COLO829 (cell line): ENCODE data around the gene HOXB5.

ENCODE experiments used
- DNase-seq: peaks from one replicate; pipeline ENCODE4 v3.0.0; 2012; ENCODE audit warnings: low spot score

Gene HOXB5

DNA sequence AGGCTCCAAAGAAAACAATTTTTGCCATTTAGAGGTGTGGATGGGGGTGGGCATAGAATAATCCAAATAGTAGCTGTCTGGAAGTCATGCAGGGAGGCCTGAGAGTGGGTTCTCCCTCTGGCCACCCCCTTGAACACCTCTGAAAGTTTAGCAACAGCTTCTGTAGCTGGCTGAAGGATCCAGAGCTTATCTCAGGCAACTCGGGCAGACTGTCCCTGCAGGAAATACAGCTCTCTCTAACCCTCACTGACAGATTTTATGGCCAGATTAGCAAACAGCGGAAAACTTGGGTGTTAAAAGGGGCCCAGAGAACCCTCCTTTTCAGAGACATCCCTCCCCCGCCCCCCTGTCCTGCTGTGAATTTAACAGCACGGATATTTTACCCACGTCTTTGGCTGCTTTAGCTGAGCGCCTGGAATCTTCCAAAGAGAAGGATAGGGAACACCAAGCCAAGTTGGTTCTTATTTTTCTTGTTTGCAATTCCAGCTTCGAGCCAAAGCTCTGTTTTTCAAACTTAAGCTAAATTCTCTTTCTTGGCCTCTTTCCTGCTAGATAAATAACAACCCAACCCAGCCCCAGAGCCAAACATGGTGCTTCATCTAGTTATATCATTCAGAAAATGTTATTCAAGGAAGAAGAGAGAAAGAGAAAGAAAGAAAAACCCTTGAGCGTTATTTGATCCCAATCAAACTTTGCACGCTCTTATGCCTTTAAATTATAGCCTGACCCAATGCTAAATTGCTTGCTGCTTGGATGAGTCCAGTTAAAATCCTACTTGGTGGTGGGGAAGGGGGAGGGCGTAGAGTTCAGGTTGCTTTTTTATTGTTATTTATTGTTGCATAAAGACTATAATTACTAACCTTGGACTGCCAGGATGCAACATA lies 46.4 kb downstream of the HOXB5 start:
- no peak for DNase-seq

DNA sequence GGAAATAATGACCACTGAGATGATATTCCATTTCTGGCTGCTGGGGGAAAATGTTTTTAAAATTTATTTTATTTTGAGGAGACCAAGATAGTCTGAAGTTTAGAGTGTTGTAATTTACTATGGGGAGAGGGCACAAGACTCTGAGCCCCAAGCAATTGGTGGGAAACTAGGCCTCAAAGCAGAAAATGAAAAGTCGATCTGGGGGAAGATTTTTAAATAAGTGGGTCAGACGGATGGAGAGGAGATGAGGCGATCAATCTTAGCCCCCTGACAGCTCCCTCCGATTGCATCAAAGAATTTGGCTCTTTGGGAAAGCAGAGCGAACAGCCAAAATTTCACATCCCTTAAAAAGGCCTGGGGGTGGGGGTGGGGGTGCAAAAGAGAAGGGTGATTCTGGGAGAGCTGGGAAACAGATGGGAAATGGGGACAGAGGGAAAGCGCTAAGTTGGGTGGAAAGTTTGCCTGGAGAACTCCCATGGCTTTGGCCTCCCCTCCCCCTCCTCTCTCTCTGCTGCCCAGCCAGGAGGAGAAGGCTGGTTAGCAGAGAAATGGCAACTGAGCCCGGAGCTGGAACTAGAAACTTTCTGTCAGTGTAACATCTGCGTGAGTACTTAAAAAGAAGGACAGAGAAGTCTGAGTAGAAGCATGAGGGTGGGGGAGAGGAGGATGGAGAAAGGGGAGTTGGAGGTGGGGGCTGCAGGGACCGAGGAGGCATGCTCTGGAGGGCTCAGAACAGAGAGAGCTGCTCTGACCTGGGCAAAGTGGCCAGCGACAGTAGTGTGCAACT lies 47.2 kb downstream of the HOXB5 start:
- no peak for DNase-seq

DNA sequence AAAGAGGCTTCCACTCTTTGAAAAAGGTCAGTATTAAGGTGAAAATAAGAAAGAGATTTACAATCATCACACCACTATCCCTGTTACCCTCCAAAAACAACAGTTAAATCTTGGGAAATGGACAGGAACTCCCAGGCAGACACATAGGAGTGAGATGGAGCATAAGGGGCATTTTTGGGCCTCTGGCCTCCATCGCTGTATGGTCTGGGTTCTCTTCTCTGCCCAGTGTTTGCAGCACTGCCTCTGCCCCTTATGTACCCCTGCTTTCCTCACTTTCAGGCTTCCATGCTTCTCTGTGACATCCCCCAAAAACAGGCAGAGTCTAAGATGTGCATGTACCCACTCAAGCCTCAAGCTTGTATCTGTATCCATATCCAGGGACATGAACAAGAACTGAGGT lies 48.0 kb downstream of the HOXB5 start:
- no peak for DNase-seq

DNA sequence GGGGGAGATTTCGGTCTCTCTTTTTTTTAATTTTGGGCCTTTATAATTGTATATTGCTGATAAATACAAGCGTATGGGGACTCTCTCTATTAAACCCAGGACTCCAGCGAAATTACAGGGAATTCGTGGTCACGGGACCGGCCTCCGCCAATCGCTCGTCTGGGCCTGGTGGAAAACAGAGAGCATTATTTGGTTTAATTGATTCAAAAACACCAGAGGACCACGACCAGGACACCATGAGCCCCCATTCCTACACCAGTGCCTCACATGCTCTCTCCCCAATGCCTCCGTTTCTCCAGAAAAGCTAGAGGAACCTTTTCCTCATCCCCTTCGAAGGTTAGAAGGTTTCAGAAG lies 48.6 kb downstream of the HOXB5 start, which contains the start of gene HOXB2:
Gene HOXB2 (minus strand): TSS at position 88 of the 354 bp plus-strand sequence. CDS start 198 bp downstream, outside the sequence.
- no peak for DNase-seq

DNA sequence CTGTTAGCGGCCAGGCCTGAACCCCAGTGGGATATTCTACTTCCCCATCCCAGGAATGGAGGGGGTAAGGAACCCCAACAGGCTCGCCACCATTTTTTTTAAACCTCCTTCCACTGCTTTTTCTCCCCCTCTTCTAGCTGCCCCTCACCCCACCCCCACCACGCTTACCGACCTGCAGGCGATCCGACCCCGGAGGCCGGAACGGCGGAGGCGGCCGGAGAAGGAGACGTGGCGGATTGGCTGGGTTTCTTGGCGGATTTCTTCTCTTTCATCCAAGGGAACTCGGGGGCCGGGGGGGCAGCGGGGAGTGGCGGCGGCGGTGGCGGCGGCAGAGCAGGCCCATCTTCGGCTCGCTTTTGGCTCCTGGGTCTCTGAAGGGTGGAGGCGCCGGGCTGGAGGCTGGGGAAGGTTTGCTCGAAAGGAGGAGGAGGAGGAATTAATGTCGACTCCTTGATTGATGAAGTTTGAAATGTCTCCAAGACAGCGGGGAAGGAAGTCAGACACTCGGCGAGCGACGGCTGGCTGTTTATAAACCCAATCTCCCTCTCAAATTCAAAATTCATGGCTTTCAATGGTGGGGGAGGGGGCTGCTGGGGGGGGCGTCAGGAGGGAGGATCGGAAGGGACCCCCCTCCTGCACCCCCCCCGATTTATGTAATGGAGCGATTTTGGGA lies 49.1 kb downstream of the HOXB5 start:
- no peak for DNase-seq

DNA sequence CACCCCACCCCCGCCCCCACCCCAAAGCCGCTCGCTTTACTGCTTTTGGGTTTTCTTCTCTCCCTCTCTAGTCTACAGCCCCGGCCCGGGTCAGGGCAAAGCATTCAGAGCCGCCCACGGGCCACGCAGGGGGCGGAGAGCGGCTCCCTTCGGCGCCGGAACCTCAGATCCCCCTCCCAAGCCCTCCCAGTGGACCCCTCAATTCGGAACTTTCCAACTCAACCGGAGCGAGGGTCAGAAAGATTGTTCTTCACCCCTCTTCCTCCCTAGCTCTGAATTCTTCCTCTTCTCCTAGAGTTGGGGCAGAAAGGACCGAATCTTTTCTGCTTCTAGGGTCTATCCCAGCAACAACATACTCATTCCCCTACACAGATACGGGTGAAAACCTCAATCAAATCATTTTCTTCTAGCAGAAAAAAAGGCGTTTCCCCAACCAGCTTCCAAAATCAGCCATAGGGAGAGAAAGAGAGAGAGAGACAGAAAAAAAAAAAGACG lies 49.7 kb downstream of the HOXB5 start:
- no peak for DNase-seq

DNA sequence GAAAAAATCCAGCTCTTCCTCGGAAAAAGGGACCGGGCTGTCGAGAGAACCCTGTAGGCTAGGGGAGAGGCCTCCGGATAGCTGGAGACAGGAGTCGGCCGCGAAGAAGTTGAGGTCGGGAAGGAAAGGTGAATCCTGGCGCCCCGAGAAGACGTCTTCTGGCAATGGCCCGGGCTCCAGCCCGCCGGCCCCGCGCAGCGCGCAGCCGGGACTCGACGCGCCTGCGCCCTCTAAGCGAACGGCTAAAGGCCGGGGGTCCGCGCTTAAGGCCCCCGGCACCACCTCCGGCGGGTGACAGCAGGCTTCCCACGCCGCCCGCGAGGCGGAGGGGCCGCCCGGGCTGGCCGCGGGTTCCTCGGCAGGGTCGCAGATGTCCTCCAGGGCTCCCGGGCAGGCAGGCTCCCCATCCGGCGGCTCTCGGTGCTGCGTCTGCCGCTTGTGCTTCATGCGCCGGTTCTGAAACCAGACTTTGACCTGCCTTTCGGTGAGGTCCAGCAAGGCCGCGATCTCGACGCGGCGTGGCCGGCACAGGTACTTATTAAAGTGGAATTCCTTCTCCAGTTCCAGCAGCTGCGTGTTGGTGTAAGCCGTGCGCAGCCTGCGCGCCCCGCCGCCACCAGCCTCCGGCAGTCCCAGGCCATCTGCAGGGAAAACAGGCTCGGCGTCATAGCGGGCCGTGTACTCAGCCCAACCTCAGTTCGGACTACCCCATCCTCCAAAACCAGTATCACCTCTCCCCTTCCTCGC lies 50.3 kb downstream of the HOXB5 start:
- DNase-seq: no peak

DNA sequence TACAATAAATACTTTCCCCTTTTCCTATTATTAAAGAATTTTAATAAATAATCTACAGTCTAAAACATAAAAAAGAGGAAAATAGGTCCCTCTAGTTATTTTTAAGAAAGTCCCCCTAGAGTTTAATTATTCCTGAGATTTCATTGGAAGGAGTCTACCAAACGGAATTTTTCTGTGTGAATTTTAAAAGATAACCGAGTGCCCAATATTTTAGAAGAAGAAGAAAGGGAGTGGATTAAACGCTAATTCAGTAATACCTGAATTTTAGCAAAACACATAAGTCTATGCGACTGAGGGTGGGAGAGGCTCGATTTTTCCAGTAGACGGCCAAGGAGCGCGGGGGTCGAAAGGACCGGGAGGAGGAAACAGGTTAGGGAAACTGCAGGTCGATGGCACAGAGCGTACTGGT lies 50.9 kb downstream of the HOXB5 start:
- DNase-seq: no peak

DNA sequence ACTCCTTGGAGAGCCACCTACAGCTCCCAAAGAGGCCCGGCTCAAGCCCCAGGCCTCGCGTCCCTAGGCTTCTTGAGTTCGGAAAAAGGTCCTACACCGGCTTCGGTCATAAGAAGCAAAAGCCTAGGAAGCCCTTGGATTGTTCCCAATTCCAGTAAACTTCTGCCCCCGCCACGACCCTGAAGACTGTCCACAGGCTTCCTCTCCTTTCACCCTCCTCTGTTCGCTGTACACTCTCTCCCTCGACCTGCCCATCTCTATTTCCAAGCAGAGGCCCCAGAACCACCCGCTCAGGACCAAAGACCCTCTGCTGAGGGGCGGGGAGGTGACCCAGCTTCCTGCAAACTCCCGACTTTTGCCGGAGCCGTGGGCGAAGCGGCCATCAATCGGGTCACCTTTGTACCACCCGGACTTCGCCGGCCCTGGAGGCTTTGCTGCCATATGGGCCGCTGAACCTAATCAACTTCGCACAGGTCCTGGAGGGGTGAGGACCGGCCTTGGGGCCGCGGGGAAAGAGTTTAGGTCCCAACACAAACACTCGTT lies 51.4 kb downstream of the HOXB5 start:
- no peak for DNase-seq

DNA sequence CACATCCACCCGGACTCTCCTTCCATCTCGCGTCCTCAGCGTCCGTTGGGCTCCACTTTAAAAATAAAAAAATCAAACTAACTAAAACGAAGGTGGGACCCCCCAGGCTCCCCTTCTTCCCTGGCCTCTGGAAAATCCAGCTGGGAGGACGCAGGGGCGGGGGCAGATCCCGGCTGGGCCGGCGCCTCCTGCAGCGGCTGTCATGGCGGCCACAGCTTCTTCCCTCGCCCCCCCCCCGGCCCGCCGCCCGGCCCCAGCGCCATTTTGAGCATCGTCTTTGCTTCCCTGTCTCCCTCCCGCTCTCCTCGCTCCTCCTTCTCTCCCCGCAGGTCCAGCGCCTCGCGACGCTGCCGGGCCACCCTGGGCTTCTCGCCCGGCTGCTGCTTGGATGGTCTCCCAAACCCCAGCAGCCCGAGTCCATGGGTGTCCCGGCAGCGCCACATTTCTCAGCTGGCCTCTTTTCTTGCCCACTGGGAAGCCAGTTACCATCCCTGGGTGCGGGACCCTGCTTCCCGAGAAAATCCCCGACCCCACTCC lies 51.9 kb downstream of the HOXB5 start:
- DNase-seq: no peak
